Loucy (cell line): ENCODE data around the gene DEFB132.
A peak's percentile ranks its signal among the peaks of the same experiment; 100 is the strongest.
"Not testable (repeated sequence)": the region's sequence is repeated elsewhere in the genome, so short reads cannot be mapped to it uniquely, and the experiment has no call there.

Experiments
- H2AFZ ChIP-seq: fragments of 200-600 bp; sonication (generic); 2 replicates; pipeline ENCODE4 v1.6.0; 2016; ENCODE audit warnings: antibody characterized with exemption, mild to moderate bottlenecking, low read length, moderate library complexity
- H3F3A ChIP-seq: fragments of 200-600 bp; 2 replicates; pipeline ENCODE4 v1.6.0; 2016; ENCODE audit warnings: antibody characterized with exemption, low read depth, mild to moderate bottlenecking
- H3K27me3 ChIP-seq: fragments of 200-600 bp; sonication (generic); 2 replicates; pipeline ENCODE4 v1.6.1; 2014; ENCODE audit warnings: low read length, mild to moderate bottlenecking; ENCODE audit not compliant: insufficient read depth, poor library complexity, severe bottlenecking
- H3K36me3 ChIP-seq: fragments of 200-600 bp; sonication (generic); 2 replicates; pipeline ENCODE4 v1.6.1; 2016; ENCODE audit warnings: low read length; ENCODE audit not compliant: insufficient read depth
- H3K4me1 ChIP-seq: fragments of 200-600 bp; sonication (generic); 2 replicates; pipeline ENCODE4 v1.5.1; 2014; ENCODE audit warnings: low read length, mild to moderate bottlenecking; ENCODE audit not compliant: insufficient read depth, poor library complexity, severe bottlenecking
- H3K4me2 ChIP-seq: fragments of 200-600 bp; sonication (generic); 2 replicates; pipeline ENCODE4 v1.6.0; 2014; ENCODE audit warnings: antibody characterized with exemption, low read length, low read depth, mild to moderate bottlenecking; ENCODE audit not compliant: poor library complexity, severe bottlenecking
- H3K4me3 ChIP-seq: fragments of 200-600 bp; sonication (generic); 2 replicates; pipeline ENCODE4 v1.5.1; 2014; ENCODE audit warnings: low read length, mild to moderate bottlenecking, mixed read lengths; ENCODE audit not compliant: poor library complexity, severe bottlenecking
- H3K79me2 ChIP-seq: fragments of 200-600 bp; sonication (generic); 2 replicates; pipeline ENCODE4 v1.6.1; 2014; ENCODE audit warnings: low read length; ENCODE audit not compliant: insufficient read depth
- H3K9ac ChIP-seq: fragments of 200-600 bp; sonication (generic); 2 replicates; pipeline ENCODE4 v1.6.0; 2014; ENCODE audit warnings: mild to moderate bottlenecking, low read depth, low read length, moderate library complexity; ENCODE audit not compliant: poor library complexity, severe bottlenecking
- H3K9me2 ChIP-seq: fragments of 200-600 bp; sonication (generic); replicated peaks from 2 replicates; pipeline ENCODE4 v1.6.1; 2016; ENCODE audit warnings: low read depth, low read length, mixed read lengths
- H3K9me3 ChIP-seq: fragments of 200-600 bp; sonication (generic); 2 replicates; pipeline ENCODE4 v1.6.1; 2014; ENCODE audit warnings: mild to moderate bottlenecking, antibody characterized with exemption, low read length, low read depth; ENCODE audit not compliant: insufficient read depth
- H4K20me1 ChIP-seq: fragments of 200-600 bp; sonication (generic); 2 replicates; pipeline ENCODE4 v1.6.0; 2014; ENCODE audit warnings: antibody characterized with exemption, low read length, mild to moderate bottlenecking; ENCODE audit not compliant: insufficient read depth, poor library complexity, severe bottlenecking
- CTCF ChIP-seq: fragments of 200-600 bp; sonication (generic); conservative IDR thresholded peaks from 2 replicates; pipeline ENCODE4 v1.5.1; 2014; ENCODE audit warnings: mild to moderate bottlenecking, antibody characterized with exemption, low read length
- EZH2phosphoT487 ChIP-seq: fragments of 200-600 bp; IDR thresholded peaks from 2 replicates; pipeline ENCODE4 v1.6.1; 2018; ENCODE audit warnings: antibody characterized with exemption, mild to moderate bottlenecking, moderate library complexity, borderline replicate concordance

Gene DEFB132

GRCh38 chr20:219290-220115, 38.0 kb upstream of the DEFB132 start:
- Histone ChIP-seq H3F3A (no peaks in the 10 kb centered on the region), H3K4me2 (no peak overlapping the region), H3K79me2 (no peaks in the 10 kb centered on the region), H2AFZ (no peak overlapping the region), H4K20me1 (no peaks in the 10 kb centered on the region), H3K36me3 (no peaks in the 10 kb centered on the region), H3K27me3 (no peaks in the 10 kb centered on the region), H3K9ac (no peak overlapping the region), H3K9me2 (no peaks in the 10 kb centered on the region), H3K9me3 (no peaks in the 10 kb centered on the region), H3K4me1 (no peaks in the 10 kb centered on the region), H3K4me3 (no peak overlapping the region)
- no peak for TF ChIP-seq EZH2phosphoT487
- peak; percentile 64 for TF ChIP-seq CTCF

- Histone ChIP-seq H2AFZ (no peak overlapping the region), H3K9ac (no peak overlapping the region), H3K27me3 (no peaks in the 10 kb centered on the region), H3K4me2 (no peak overlapping the region), H3K9me3 (no peaks in the 10 kb centered on the region), H3K36me3 (no peaks in the 10 kb centered on the region), H3F3A (no peaks in the 10 kb centered on the region), H3K9me2 (no peaks in the 10 kb centered on the region), H3K79me2 (no peaks in the 10 kb centered on the region), H4K20me1 (no peaks in the 10 kb centered on the region), H3K4me1 (no peaks in the 10 kb centered on the region), H3K4me3 (no peak overlapping the region)
- TF ChIP-seq EZH2phosphoT487 (no peak), CTCF (no peak)
Observed at GRCh38 chr20:221258-221830, 36.2 kb upstream of the DEFB132 start.

- not testable (repeated sequence) for H3K9me2 ChIP-seq, H3K27me3 ChIP-seq
Observed at GRCh38 chr20:225879-226278, 31.6 kb upstream of the DEFB132 start.

More at GRCh38 chr20:225879-226278, 31.6 kb upstream of the DEFB132 start:
- H2AFZ ChIP-seq, H3F3A ChIP-seq, H3K36me3 ChIP-seq, H4K20me1 ChIP-seq, H3K79me2 ChIP-seq, H3K4me3 ChIP-seq, H3K9ac ChIP-seq, H3K9me3 ChIP-seq, H3K4me2 ChIP-seq: not testable (repeated sequence)
- H3K4me1 ChIP-seq: peaks cover 11% of the 10 kb centered on the region
